Heart left ventricle (tissue), 13 donors: ENCODE data around the gene NTSR2.

ENCODE experiments used
- POLR2A ChIP-seq, 2 donors: fragments of 450-650 bp; IDR thresholded peaks; one replicate each; pipeline ENCODE4 v1.6.1; 2017; ENCODE audit warnings: antibody characterized with exemption in 2 of 2, mild to moderate bottlenecking in 2 of 2, moderate library complexity in 2 of 2
- TF ChIP-seq, protein P1 (sequence below), 12 donors: fragments of 200-600 bp; sonication (generic) in 4 of 12; IDR thresholded peaks; one replicate each; pipeline versions ENCODE4 v1.5.0 to v1.8.0; 2018 to 2022; ENCODE audit warnings: antibody characterized with exemption in 12 of 12, mild to moderate bottlenecking in 5 of 12
- donor health status: ischemic (EF 13 %, LVEDD 7.1; RV severe dilation, severe dysfunction).
- donor health status: DM: no; HTN: yes; CAD: no.
- donor health status: DM: no; HTN: no; CAD: no.
- donor health status: ischemic (EF 25% LVEDD 6.9; RV normal size, moderate dysfunction).
- donor health status: ischemic (EF 25% LVEDD 5.7; RV mildly dilated, moderate dysfunction).
- donor health status: ischemic (EF 35%, LVEDD 5.7; RV mildly dilated, moderate dysfunction).
- donor health status: nonischemic (EF 11% LVEDD 7.7; RV severe dilation, severe dysfunction).
- donor health status: DM: yes; HTN: yes; CAD: no.
- donor health status: PGD.
- donor health status: ischemic (EF 29% LVEDD 5.4; RV normal size, mild dysfunction).
- donor health status: nonischemic (EF 23%, LVEDD 6.1; RV moderate dilation, normal function).

- TF ChIP-seq, protein P1, sequence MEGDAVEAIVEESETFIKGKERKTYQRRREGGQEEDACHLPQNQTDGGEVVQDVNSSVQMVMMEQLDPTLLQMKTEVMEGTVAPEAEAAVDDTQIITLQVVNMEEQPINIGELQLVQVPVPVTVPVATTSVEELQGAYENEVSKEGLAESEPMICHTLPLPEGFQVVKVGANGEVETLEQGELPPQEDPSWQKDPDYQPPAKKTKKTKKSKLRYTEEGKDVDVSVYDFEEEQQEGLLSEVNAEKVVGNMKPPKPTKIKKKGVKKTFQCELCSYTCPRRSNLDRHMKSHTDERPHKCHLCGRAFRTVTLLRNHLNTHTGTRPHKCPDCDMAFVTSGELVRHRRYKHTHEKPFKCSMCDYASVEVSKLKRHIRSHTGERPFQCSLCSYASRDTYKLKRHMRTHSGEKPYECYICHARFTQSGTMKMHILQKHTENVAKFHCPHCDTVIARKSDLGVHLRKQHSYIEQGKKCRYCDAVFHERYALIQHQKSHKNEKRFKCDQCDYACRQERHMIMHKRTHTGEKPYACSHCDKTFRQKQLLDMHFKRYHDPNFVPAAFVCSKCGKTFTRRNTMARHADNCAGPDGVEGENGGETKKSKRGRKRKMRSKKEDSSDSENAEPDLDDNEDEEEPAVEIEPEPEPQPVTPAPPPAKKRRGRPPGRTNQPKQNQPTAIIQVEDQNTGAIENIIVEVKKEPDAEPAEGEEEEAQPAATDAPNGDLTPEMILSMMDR (IDR thresholded peaks at IDR 0.05), result no peak
- TF ChIP-seq POLR2A (IDR thresholded peaks at IDR 0.05), result no peak
These were observed 27.3 kb upstream of the NTSR2 start for GRCh38 chr2:11697103-11697871.
